Type B pancreatic cell (in vitro differentiated cells): ENCODE measurements around the gene NYAP1. TPM values are rescaled to one million over a fixed set of nuclear protein-coding genes. Genes with fewer than 3 reads are reported as not detected.
A peak's percentile ranks its signal among the peaks of the same experiment; 100 is the strongest.
"Not testable (repeated sequence)": the region's sequence is repeated elsewhere in the genome, so short reads cannot be mapped to it uniquely, and the experiment has no call there.

Experiments used
- DNase-seq: peaks from one replicate; pipeline ENCODE4 v3.0.0; 2021; ENCODE audit warnings: mixed read lengths; ENCODE audit not compliant: unreplicated experiment; ENCODE audit errors: extremely low spot score
- H3K27ac Mint-ChIP-seq: 2 replicates; pipeline ENCODE4 v1.8.0; 2021; ENCODE audit warnings: mild to moderate bottlenecking, mixed read lengths
- H3K27me3 Mint-ChIP-seq: 2 replicates; pipeline ENCODE4 v1.8.0; 2021; ENCODE audit warnings: mixed read lengths
- H3K36me3 Mint-ChIP-seq: 2 replicates; pipeline ENCODE4 v1.8.0; 2021; ENCODE audit warnings: mixed read lengths
- H3K4me1 Mint-ChIP-seq: one replicate; pipeline ENCODE4 v1.8.0; 2021; ENCODE audit warnings: mixed read lengths; ENCODE audit not compliant: unreplicated experiment
- H3K4me3 Mint-ChIP-seq: 2 replicates; pipeline ENCODE4 v1.8.0; 2021; ENCODE audit warnings: mild to moderate bottlenecking, mixed read lengths
- H3K9me3 Mint-ChIP-seq: 2 replicates; pipeline ENCODE4 v1.8.0; 2021; ENCODE audit warnings: mixed read lengths
- total RNA-seq: library from RNA; stranded (reverse); gene quantifications from 2 replicates; pipeline ENCODE4 v1.2.1, GENCODE V29; 2021; ENCODE audit warnings: low replicate concordance
- TF ChIP-seq, protein P1 (sequence below): fragments of 200-600 bp; sonication (generic); conservative IDR thresholded peaks from 2 replicates; pipeline ENCODE4 v1.5.0; 2021; ENCODE audit warnings: antibody characterized with exemption, mild to moderate bottlenecking

NYAP1 gene
- total RNA-seq, 1 donor from 2014 or later, result 6.3 TPM

DNA sequence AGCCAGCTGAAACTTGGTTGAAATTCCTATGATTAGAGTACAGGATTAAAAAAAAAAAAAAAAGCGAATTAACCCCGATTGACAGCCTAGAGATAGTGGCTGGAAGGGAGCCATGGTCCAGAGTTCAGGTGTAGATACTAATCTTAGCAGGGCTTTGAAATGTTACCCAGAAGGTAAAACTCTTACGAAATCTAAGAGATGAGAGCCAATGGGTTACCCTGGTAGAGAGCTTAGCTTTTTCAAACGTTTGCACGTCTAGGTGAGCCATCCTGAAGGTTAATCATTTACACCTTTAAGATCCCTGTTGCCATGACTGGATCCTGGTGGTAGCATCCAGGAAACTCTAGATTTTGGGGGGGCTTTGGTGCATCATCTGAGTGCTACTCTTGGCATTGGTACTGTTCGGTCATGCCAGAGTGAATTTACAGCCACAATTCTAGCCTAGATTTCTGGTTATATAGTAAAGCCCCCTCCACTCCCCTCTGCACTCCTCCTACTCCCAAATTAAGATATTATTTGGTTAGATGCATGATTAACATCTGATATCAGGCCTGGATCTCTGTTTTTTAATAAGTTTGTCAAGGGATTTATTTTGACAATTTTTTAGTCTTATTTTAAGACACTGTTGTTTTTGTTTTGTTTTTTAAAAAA lies 56.5 kb downstream of the NYAP1 start:
- H3K9me3 Mint-ChIP-seq, result no peaks in the 10 kb centered on the region
- no peaks in the 10 kb centered on the region for H3K36me3 Mint-ChIP-seq
- H3K27ac Mint-ChIP-seq, result no peak overlapping the region
- peaks cover 42% of the 10 kb centered on the region for H3K4me1 Mint-ChIP-seq
- TF ChIP-seq, protein P1, sequence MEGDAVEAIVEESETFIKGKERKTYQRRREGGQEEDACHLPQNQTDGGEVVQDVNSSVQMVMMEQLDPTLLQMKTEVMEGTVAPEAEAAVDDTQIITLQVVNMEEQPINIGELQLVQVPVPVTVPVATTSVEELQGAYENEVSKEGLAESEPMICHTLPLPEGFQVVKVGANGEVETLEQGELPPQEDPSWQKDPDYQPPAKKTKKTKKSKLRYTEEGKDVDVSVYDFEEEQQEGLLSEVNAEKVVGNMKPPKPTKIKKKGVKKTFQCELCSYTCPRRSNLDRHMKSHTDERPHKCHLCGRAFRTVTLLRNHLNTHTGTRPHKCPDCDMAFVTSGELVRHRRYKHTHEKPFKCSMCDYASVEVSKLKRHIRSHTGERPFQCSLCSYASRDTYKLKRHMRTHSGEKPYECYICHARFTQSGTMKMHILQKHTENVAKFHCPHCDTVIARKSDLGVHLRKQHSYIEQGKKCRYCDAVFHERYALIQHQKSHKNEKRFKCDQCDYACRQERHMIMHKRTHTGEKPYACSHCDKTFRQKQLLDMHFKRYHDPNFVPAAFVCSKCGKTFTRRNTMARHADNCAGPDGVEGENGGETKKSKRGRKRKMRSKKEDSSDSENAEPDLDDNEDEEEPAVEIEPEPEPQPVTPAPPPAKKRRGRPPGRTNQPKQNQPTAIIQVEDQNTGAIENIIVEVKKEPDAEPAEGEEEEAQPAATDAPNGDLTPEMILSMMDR, result no peak
- H3K27me3 Mint-ChIP-seq, result no peaks in the 10 kb centered on the region
- no peak for DNase-seq
- peak overlapping the region; percentile 91 for H3K4me3 Mint-ChIP-seq

DNA sequence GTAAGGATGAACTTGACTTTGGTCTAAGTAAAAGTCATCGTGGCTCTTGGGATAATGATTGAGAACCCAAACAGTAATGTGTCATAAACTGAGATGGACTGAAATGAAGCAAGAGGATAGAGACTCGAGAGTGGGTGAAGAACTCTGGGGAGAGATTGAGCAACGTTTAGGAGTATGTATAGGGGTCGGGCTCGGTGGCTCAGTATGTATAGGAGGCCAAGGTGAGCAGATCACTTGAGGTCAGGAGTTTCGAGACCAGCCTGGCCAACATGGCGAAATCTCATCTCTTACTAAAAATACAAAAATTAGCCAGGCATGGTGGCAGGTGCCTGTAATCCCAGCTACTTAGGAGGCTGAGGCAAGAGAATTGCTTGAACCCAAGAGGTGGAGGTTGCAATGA lies 57.6 kb downstream of the NYAP1 start:
- not testable (repeated sequence) for H3K36me3 Mint-ChIP-seq, H3K9me3 Mint-ChIP-seq, H3K27me3 Mint-ChIP-seq, DNase-seq
- peak overlapping the region; percentile 21 for H3K4me3 Mint-ChIP-seq
- peak overlapping the region; percentile 26 for H3K27ac Mint-ChIP-seq
- H3K4me1 Mint-ChIP-seq, result peaks cover 54% of the 10 kb centered on the region

DNA sequence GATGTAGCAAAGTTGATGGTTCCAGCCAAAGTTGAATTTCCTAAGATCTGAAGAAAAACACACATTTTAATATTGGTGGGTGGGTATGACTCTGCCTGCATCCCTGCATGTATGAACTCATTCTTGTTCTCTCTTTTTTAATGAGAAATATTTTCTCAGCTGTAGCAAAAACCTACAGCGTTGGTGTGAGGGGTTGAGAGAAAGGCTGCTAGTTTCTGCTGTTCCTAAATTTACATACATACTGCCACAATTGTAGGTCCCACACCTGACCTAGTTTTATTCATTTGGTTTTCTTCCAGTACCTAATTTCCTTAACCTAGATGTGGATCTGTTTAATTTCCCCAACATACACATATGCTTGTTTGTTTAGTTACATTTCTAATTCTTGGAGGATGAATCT lies 59.9 kb downstream of the NYAP1 start:
- H3K9me3 Mint-ChIP-seq, result no peaks in the 10 kb centered on the region
- H3K36me3 Mint-ChIP-seq, result no peaks in the 10 kb centered on the region
- TF ChIP-seq, protein P1, result no peak
- H3K27ac Mint-ChIP-seq, result peak overlapping the region; percentile 1
- no peaks in the 10 kb centered on the region for H3K27me3 Mint-ChIP-seq
- no peak overlapping the region for H3K4me3 Mint-ChIP-seq
- peaks cover 66% of the 10 kb centered on the region for H3K4me1 Mint-ChIP-seq
- DNase-seq, result no peak

DNA sequence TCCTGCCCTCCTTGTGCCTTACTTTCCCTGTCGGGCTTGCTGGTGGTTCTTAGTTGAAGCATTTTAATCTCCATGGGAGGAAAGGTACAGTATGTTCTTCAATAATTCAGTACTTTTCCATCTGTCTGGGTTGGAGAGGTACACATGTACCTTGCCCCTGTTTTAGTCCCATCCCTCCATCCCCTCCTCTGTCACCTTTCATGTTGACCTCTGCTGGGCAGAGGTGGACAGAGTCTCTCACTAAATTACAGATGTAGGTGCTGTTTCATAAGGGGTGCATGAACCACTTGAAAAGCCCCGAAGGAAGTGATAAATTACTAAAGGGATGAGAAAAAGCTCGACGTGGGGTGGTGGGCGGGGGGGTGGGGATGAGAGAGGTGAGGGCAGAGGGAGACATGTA lies 60.7 kb downstream of the NYAP1 start:
- Mint-ChIP-seq H3K4me3 (peak overlapping the region; percentile 41), H3K27me3 (no peaks in the 10 kb centered on the region), H3K9me3 (no peaks in the 10 kb centered on the region), H3K27ac (peak overlapping the region; percentile 89), H3K4me1 (peaks cover 60% of the 10 kb centered on the region), H3K36me3 (no peaks in the 10 kb centered on the region)
- no peak for DNase-seq
- TF ChIP-seq, protein P1, result no peak

Other genes with a start within 250 kb of the NYAP1 start
- not detected in 2 replicates for gene SPDYE3, start 176.2 kb upstream of the NYAP1 start, total RNA-seq
- gene PILRB, start 125.8 kb upstream of the NYAP1 start, total RNA-seq, result 45.2 and 51.5 TPM in 2 replicates
- 2.1 and 2.8 TPM in 2 replicates for gene PILRA, start 110.4 kb upstream of the NYAP1 start, total RNA-seq
- gene ZCWPW1, start 55.2 kb upstream of the NYAP1 start, total RNA-seq, result 2.2 and 2.7 TPM in 2 replicates
- 27.5 and 36.6 TPM in 2 replicates for gene MEPCE, start 54.1 kb upstream of the NYAP1 start, total RNA-seq
- gene PPP1R35, start 47.4 kb upstream of the NYAP1 start, total RNA-seq, result 31.4 and 33.8 TPM in 2 replicates
- gene SPACDR, start 19.7 kb upstream of the NYAP1 start, total RNA-seq, result 1.4 and 2.8 TPM in 2 replicates
- 45.3 and 57.6 TPM in 2 replicates for gene TSC22D4, start 4.7 kb upstream of the NYAP1 start, total RNA-seq
- gene AGFG2, start 55.3 kb downstream of the NYAP1 start, total RNA-seq, result 16.3 and 21.0 TPM in 2 replicates
- gene SAP25, start 90.0 kb downstream of the NYAP1 start, total RNA-seq, result 3.1 and 5.6 TPM in 2 replicates
- gene LRCH4, start 102.2 kb downstream of the NYAP1 start, total RNA-seq, result 64.5 and 66.7 TPM in 2 replicates
- gene FBXO24, start 102.4 kb downstream of the NYAP1 start, total RNA-seq, result 0.76 and 0.77 TPM in 2 replicates
- gene PCOLCE, start 118.4 kb downstream of the NYAP1 start, total RNA-seq, result 11.6 and 152 TPM in 2 replicates
- 28.3 and 29.0 TPM in 2 replicates for gene MOSPD3, start 128.6 kb downstream of the NYAP1 start, total RNA-seq
- 1.8 and 2.5 TPM in 2 replicates for gene TFR2, start 157.6 kb downstream of the NYAP1 start, total RNA-seq
- gene ACTL6B, start 172.5 kb downstream of the NYAP1 start, total RNA-seq, result 1.8 and 2.4 TPM in 2 replicates
- gene GNB2, start 189.8 kb downstream of the NYAP1 start, total RNA-seq, result 179 and 203 TPM in 2 replicates
- 49.5 and 79.4 TPM in 2 replicates for gene GIGYF1, start 210.3 kb downstream of the NYAP1 start, total RNA-seq
- 39.2 and 41.0 TPM in 2 replicates for gene POP7, start 222.2 kb downstream of the NYAP1 start, total RNA-seq
- gene EPO, start 236.5 kb downstream of the NYAP1 start, total RNA-seq, result 0.22 and 0.40 TPM in 2 replicates
- gene ZAN, start 249.7 kb downstream of the NYAP1 start, total RNA-seq, result not detected in 2 replicates